SK-N-SH (cell line): ENCODE results near the gene DBH. TPM values are rescaled to one million over a fixed set of nuclear protein-coding genes. Genes with fewer than 3 reads are reported as not detected.

Experiments used
- CTCF ChIA-PET: fragments of 300-600, 350-600 bp; formaldehyde crosslinking; extraction: SDS; loops from one replicate; lab custom pipeline; 2021; lab: Yijun Ruan, JAX
- POLR2A ChIA-PET: fragments of 350-600 bp; sonication (Branson Sonifier 250); formaldehyde crosslinking; extraction: SDS; loops from one replicate; lab custom pipeline; 2020; ENCODE audit warnings: antibody characterized with exemption, inconsistent platforms; lab: Yijun Ruan, JAX
- DNase-seq: peaks from one replicate; pipeline ENCODE4 v3.0.0; 2012
- H2AFZ ChIP-seq: fragments of 200-600 bp; sonication (generic); 2 replicates; pipeline ENCODE4 v1.8.1; 2016; ENCODE audit warnings: antibody characterized with exemption, mild to moderate bottlenecking, low read depth
- H3F3A ChIP-seq: fragments of 200-600 bp; sonication (generic); replicated peaks from 2 replicates; pipeline ENCODE3; 2016; ENCODE audit warnings: antibody characterized with exemption, mild to moderate bottlenecking; ENCODE audit not compliant: insufficient read depth
- H3K27ac ChIP-seq, 2 experiments: fragments of 200-500 bp in 1 of 2; fragments of 200-600 bp in 1 of 2; sonication (Bioruptor generic) in 1 of 2; sonication (generic), shearing (Covaris generic) in 1 of 2; 2 replicates each; pipeline versions ENCODE4 v1.5.1 to v1.6.1; 2014 to 2016; ENCODE audit warnings: low read depth in 2 of 2, inconsistent platforms in 1 of 2, low read length in 1 of 2, mild to moderate bottlenecking in 1 of 2, mixed read lengths in 1 of 2
- H3K27me3 ChIP-seq: fragments of 200-600 bp; sonication (generic), shearing (Covaris generic); 2 replicates; pipeline ENCODE4 v1.6.1; 2016; ENCODE audit warnings: mixed run types; ENCODE audit not compliant: insufficient read depth
- H3K36me3 ChIP-seq, 2 experiments: fragments of 200-500 bp in 1 of 2; fragments of 200-600 bp in 1 of 2; sonication (Bioruptor generic) in 1 of 2; sonication (generic) in 1 of 2; replicated peaks in 1 of 2; 2 replicates each; pipeline versions ENCODE3 to v1.5.1; 2014 to 2016; ENCODE audit warnings: low read length in 1 of 2, mild to moderate bottlenecking in 1 of 2; ENCODE audit not compliant: insufficient read depth in 2 of 2, control insufficient read depth in 1 of 2
- H3K4me1 ChIP-seq, 2 experiments: fragments of 200-500 bp in 1 of 2; fragments of 200-600 bp in 1 of 2; sonication (Bioruptor generic) in 1 of 2; sonication (generic), shearing (Covaris generic) in 1 of 2; 2 replicates each; pipeline versions ENCODE4 v1.5.1 to v1.6.1; 2014 to 2016; ENCODE audit warnings: low read depth in 1 of 2, low read length in 1 of 2, mixed run types in 1 of 2; ENCODE audit not compliant: insufficient read depth in 2 of 2, control insufficient read depth in 1 of 2
- H3K4me2 ChIP-seq: fragments of 200-600 bp; sonication (generic), shearing (Covaris generic); 2 replicates; pipeline ENCODE4 v1.6.1; 2017; ENCODE audit warnings: mixed run types
- H3K4me3 ChIP-seq, 2 experiments: fragments of 200-500 bp in 1 of 2; fragments of 200-600 bp in 1 of 2; sonication (Bioruptor generic) in 1 of 2; sonication (generic), shearing (Covaris generic) in 1 of 2; 2 replicates each; pipeline versions ENCODE4 v1.5.1 to v1.8.1; 2014 to 2016; ENCODE audit warnings: low read depth in 2 of 2, inconsistent platforms in 1 of 2, low read length in 1 of 2, mild to moderate bottlenecking in 1 of 2, mixed read lengths in 1 of 2, moderate library complexity in 1 of 2
- H3K79me2 ChIP-seq: fragments of 200-600 bp; sonication (generic); 2 replicates; pipeline ENCODE4 v1.8.1; 2017; ENCODE audit warnings: mild to moderate bottlenecking; ENCODE audit not compliant: insufficient read depth
- H3K9ac ChIP-seq: fragments of 200-600 bp; sonication (generic); 2 replicates; pipeline ENCODE4 v1.6.1; 2017; ENCODE audit warnings: mixed run types
- H3K9me2 ChIP-seq: fragments of 200-600 bp; sonication (generic); 2 replicates; pipeline ENCODE4 v1.6.1; 2017; ENCODE audit warnings: mixed run types
- H3K9me3 ChIP-seq: fragments of 200-600 bp; sonication (generic); 2 replicates; pipeline ENCODE4 v1.6.1; 2017; ENCODE audit warnings: mixed run types, mild to moderate bottlenecking, moderate library complexity
- H4K20me1 ChIP-seq: fragments of 200-600 bp; sonication (generic); 2 replicates; pipeline ENCODE4 v1.6.1; 2017; ENCODE audit warnings: mild to moderate bottlenecking, mixed run types; ENCODE audit not compliant: insufficient read depth
- CTCF ChIP-seq: fragments of 200-600 bp; sonication (generic); IDR thresholded peaks from 2 replicates; pipeline ENCODE4 v1.6.1; 2017; ENCODE audit warnings: antibody characterized with exemption, mild to moderate bottlenecking, moderate library complexity
- ELF1 ChIP-seq: IDR thresholded peaks from 2 replicates; pipeline ENCODE4 v1.4.0; 2012
- EP300 ChIP-seq, 2 experiments: IDR thresholded peaks; 2 replicates each; pipeline versions ENCODE4 v1.4.0 to v1.6.1; 2012; ENCODE audit warnings: borderline replicate concordance in 1 of 2, low read depth in 1 of 2, low read length in 1 of 2
- GABPA ChIP-seq: IDR thresholded peaks from 2 replicates; pipeline ENCODE4 v1.4.0; 2012; ENCODE audit warnings: low read depth, mild to moderate bottlenecking
- GATA2 ChIP-seq: sonication (generic); formaldehyde crosslinking; IDR thresholded peaks from 2 replicates; pipeline ENCODE4 v1.5.0; 2020; ENCODE audit warnings: mild to moderate bottlenecking, missing genetic modification reagents
- IRF3 ChIP-seq: fragments of 150-350 bp; IDR thresholded peaks from 2 replicates; pipeline ENCODE4 v1.6.1; 2016; ENCODE audit warnings: mild to moderate bottlenecking, low read depth, low read length
- RAD21 ChIP-seq: IDR thresholded peaks from 2 replicates; pipeline ENCODE4 v1.6.1; 2012; ENCODE audit warnings: mild to moderate bottlenecking, low read length
- RCOR1 ChIP-seq: fragments of 150-350 bp; IDR thresholded peaks from 2 replicates; pipeline ENCODE4 v1.6.1; 2017; ENCODE audit warnings: antibody characterized with exemption, low read length
- REST ChIP-seq: IDR thresholded peaks from 2 replicates; pipeline ENCODE4 v1.6.1; 2012; ENCODE audit warnings: mild to moderate bottlenecking, low read depth, low read length, moderate library complexity
- RFX5 ChIP-seq: IDR thresholded peaks from 2 replicates; pipeline ENCODE4 v1.6.1; 2012; ENCODE audit warnings: mild to moderate bottlenecking, improper control_type of control experiment, low read length
- SMC3 ChIP-seq: IDR thresholded peaks from 2 replicates; pipeline ENCODE4 v1.6.1; 2012; ENCODE audit warnings: low read depth, low read length, improper control_type of control experiment
- USF1 ChIP-seq: IDR thresholded peaks from 2 replicates; pipeline ENCODE4 v1.4.0; 2012; ENCODE audit warnings: low read depth, borderline replicate concordance
- USF2 ChIP-seq: fragments of 150-350 bp; IDR thresholded peaks from 2 replicates; pipeline ENCODE4 v1.6.1; 2017; ENCODE audit warnings: antibody characterized with exemption, low read length, low read depth, borderline replicate concordance
- ZBTB33 ChIP-seq: IDR thresholded peaks from 2 replicates; pipeline ENCODE4 v1.4.0; 2012; ENCODE audit warnings: low read depth, borderline replicate concordance
- WGBS: methylation state at CpG from one replicate; pipeline ENCODE4 v1.1.6; 2017; ENCODE audit warnings: low lambda C conversion rate; 5-methylcytosine and 5-hydroxymethylcytosine counted together
- polyA plus RNA-seq, 3 experiments: library from polyadenylated mRNA; depleted of rRNA; stranded (reverse); fragments of >200 nt; gene quantifications; 2 replicates each; pipeline ENCODE4 v1.2.3, GENCODE V29; 2012

Gene DBH
- polyA plus RNA-seq, 1 of the 3 experiments (the other 2 are of a cell fraction) = 0.92 TPM

- no peak for TF ChIP-seq RCOR1
- TF ChIP-seq REST = no peak
- TF ChIP-seq SMC3 = no peak
- no peak for TF ChIP-seq CTCF
- TF ChIP-seq USF1 = no peak
- no peak for TF ChIP-seq RAD21
- TF ChIP-seq GABPA = no peak
- no peak for TF ChIP-seq EP300 (IDR thresholded peaks at IDR 0.05; ENCODE audit: borderline replicate concordance in 1 of 2, low read depth in 1 of 2, low read length in 1 of 2)
- no peak for TF ChIP-seq RFX5
- no peak for TF ChIP-seq ZBTB33
- TF ChIP-seq USF2 = no peak
- no peak for TF ChIP-seq IRF3
- no peak for TF ChIP-seq ELF1
- no peak for TF ChIP-seq GATA2 (CRISPR knock-in tag)
- DNase-seq = no peak
- POLR2A ChIA-PET = interaction anchor here (1.0 to 1.2 kb wide), 2 partner anchors 11 to 72 kb away, joined by 3 read pairs; no protein-coding TSS in a partner anchor
- Histone ChIP-seq H3K4me2 (no peak overlapping the region), H3K79me2 (no peaks in the 10 kb centered on the region), H4K20me1 (no peaks in the 10 kb centered on the region), H3K4me1 (peaks cover 0 to 62% of the 10 kb centered on the region in 2 experiments; a peak in 3 of 4 replicates), H3F3A (no peaks in the 10 kb centered on the region), H3K9ac (no peak overlapping the region), H2AFZ (no peak overlapping the region), H3K27ac (peak overlapping the region in 1 of 2 experiments; percentile 72; a peak in 2 of 4 replicates), H3K36me3 (no peaks in the 10 kb centered on the region), H3K9me2 (no peaks in the 10 kb centered on the region), H3K27me3 (peaks cover 17% of the 10 kb centered on the region), H3K4me3 (no peak overlapping the region), H3K9me3 (no peaks in the 10 kb centered on the region)
- whole genome bisulfite sequencing = 61% methylated on average over 13 of the region's 20 CpGs
- CTCF ChIA-PET = interaction anchor here (0.8 to 9.1 kb wide), 6 partner anchors 15 to 110 kb away, joined by 3 to 102 read pairs (median 4); partner anchors contain the start of genes ADAMTSL2 and FAM163B
Measured at GRCh38 chr9:133590231-133590855, 45.8 kb upstream of the DBH start.
